OCI-LY3 (cell line): ENCODE data around the gene SLC17A2.

Experiments
- EZH2phosphoT487 ChIP-seq: fragments of 200-600 bp; shearing (Covaris generic); IDR thresholded peaks from 2 replicates; pipeline ENCODE4 v1.6.1; 2018; ENCODE audit warnings: antibody characterized with exemption, mixed run types, low read depth
- TF ChIP-seq, protein P1 (sequence below): fragments of 200-600, 300-600 bp; sonication (generic); IDR thresholded peaks from 2 replicates; pipeline ENCODE4 v1.5.1; 2014; ENCODE audit warnings: antibody characterized with exemption, low read length, low read depth

DNA sequence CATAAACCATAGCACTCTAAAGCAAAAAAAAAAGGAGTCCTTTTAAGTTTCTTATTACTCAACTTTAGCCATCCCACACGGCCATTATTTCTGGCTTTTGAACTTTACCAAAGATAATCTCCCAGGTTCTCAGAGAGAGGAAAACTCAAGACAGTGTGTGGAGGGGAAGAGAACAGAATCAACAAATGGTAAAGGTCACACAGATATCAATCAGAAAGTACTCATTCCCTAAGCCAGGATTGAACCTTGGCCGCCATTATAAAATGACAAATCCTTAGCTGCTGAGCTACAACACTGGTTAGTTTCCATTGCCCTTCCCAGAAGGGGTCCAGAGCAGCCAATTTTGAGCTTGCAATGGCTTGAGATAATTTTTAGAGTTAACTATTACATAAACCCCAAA lies 22.0 kb upstream of the SLC17A2 start:
- TF ChIP-seq, protein P1, sequence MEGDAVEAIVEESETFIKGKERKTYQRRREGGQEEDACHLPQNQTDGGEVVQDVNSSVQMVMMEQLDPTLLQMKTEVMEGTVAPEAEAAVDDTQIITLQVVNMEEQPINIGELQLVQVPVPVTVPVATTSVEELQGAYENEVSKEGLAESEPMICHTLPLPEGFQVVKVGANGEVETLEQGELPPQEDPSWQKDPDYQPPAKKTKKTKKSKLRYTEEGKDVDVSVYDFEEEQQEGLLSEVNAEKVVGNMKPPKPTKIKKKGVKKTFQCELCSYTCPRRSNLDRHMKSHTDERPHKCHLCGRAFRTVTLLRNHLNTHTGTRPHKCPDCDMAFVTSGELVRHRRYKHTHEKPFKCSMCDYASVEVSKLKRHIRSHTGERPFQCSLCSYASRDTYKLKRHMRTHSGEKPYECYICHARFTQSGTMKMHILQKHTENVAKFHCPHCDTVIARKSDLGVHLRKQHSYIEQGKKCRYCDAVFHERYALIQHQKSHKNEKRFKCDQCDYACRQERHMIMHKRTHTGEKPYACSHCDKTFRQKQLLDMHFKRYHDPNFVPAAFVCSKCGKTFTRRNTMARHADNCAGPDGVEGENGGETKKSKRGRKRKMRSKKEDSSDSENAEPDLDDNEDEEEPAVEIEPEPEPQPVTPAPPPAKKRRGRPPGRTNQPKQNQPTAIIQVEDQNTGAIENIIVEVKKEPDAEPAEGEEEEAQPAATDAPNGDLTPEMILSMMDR: no peak
- no peak for TF ChIP-seq EZH2phosphoT487
